GM21360 (cell line): Measurements from ENCODE around the gene REC114.

Source experiments
- ATAC-seq: cut with Tn5 transposase; IDR thresholded peaks from one replicate; pipeline ENCODE4 v1.9.1; 2021; ENCODE audit warnings: mild to moderate bottlenecking, moderate library complexity; ENCODE audit not compliant: unreplicated experiment

The REC114 gene

DNA sequence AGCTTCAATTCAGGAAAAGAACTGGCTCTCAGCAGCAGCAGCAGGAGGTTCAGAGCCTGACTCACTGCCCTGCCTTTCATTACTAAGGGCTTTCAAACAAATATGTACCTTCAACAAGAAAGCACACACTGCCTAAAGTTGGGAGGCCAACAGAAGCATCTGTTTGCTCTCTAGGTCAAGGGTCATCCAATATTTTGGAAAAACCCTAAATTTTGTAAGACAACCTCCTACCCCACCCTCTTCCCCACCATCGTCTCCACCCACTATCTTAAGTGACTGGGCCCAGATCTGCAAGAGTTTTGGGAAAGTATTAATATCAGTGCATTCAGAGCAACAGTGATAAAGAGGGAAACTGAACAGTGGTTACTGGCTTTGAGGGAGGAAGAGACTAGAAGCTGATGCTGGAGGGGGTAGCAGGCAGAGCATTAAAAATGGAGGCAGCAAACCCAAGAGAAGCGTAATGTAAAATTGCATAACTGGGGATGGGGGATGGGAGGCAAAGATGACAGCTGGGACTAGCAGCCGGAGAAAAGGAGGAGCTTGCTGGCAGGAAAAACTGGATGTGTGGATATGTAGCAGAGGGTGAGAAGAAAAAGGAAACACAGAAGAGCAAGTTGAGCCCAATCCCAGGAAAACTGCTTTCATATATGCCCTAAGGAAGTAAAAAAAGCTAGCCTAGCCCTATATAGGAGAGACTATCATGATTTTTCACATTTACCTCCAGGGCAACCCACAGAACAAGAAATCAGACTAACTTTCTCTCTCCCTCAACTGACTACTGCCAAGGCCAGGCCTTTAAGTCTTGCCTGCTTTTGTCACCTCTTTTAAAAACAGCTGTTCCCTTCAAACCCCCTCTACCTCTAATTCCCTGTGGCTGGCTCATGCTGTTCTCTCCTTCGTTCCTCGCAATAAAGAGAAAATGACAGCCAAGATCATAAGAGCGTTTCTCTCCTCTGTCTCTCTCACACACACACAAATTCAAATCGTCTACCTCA, 158.8 kb downstream of the REC114 start:
- ATAC-seq = no peak

GRCh38 chr15:73602446-73602843, 159.5 kb downstream of the REC114 start:
- ATAC-seq = no peak

DNA sequence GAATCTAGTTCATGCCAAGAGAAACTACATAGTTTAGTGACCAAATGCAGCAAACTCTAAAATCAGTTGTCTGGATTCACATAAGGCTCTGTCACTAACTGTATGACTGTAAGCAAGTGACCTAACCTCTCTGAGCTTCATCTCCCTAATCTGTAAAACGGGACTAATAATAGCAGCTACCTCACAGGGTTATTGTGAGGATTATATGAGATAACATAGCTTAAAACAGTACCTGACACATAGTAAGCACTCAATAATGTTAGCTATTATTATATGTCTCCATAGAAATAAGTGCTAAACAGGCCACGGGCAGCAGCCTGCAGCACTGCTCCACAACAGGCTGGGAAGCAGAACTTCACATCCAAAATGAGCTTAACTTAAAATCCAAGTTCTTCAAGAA, 160.0 kb downstream of the REC114 start:
- no peak for ATAC-seq

GRCh38 chr15:73604477-73604876, 161.5 kb downstream of the REC114 start:
- no peak for ATAC-seq

GRCh38 chr15:73605759-73606436, 162.9 kb downstream of the REC114 start:
- no peak for ATAC-seq

- no peak for ATAC-seq
Measured at GRCh38 chr15:73607405-73607804, 164.4 kb downstream of the REC114 start.

DNA sequence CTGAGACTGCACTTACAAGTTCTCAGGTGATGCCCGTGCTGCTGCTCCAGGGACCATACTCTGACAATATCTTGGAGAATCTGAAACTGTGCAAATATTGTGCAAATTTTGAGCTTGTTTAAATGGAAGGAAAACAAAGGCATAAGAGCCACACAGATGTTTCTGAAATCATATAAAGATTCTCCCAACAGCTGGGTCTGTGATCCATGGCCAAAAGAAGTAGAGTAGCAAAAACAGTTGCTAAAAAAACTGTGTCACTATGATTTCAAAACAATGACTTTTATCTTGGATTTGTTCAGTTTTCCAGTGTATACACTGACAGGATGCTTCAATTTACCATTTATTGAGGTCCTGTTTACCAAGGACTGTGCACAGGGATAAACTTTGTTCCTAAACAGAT, 164.9 kb downstream of the REC114 start:
- ATAC-seq = no peak

DNA sequence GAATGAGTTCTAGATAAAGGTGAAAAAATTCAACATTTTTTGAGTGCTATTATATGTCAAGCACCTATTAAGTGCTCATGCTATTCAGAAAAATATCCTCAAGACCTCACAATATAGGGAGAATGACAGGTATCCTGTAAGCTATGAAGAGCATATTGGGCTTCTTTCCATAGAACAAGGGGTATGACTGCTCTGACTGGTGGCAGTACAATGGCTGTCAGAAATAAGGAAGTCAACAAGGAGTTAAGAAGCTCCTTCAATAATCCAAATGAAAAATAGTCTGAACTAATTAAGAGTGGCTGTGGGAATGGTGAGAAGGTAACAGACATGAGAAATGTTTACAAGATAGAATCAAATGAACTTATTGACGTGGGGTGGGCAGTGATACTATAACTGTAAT, 165.5 kb downstream of the REC114 start:
- ATAC-seq = no peak

DNA sequence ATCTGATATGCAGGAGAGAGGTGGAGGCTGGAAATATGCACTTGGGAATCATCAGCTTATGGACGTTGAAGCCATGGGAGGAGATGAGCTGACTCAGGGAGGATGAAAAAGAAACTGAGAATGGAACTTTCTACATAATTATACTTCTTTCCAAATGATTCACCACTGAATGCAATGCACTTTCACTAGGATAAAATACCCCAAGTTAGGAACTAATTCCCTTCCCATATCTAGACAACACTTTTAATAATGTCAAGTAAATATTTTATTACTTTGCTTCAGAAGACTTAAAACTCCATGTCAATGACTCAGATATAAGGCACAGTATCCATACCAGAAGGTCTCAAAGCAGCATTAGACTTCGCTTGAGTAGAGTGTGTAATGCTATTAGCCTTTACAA, 166.0 kb downstream of the REC114 start:
- ATAC-seq = no peak
